Amygdala (tissue), 56 donors: ENCODE results near the gene KDM4C.
"Not testable (repeated sequence)": the region's sequence is repeated elsewhere in the genome, so short reads cannot be mapped to it uniquely, and the experiment has no call there.

Experiments
- DNase-seq, 56 donors: peaks; one replicate each; lab custom pipeline; 2025; lab: John Stamatoyannopoulos, UW

Gene KDM4C

GRCh38 chr9:7180247-7180646, 422.5 kb downstream of the KDM4C start:
- no peak for DNase-seq

DNA sequence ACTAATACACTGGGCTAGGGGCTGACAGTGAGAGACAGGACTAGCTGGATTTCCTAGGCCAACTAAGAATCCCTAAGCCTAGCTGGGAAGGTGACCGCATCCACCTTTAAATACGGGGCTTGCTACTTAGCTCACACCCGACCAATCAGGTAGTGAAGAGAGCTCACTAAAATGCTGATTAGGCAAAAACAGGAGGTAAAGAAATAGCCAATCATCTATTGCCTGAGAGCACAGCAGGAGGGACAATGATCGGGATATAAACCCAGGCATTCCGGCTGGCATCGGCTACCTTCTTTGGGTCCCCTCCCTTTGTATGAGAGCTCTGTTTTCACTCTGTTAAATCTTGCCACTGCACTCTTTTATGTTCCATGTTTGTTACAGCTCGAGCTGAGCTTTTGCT, 425.4 kb downstream of the KDM4C start:
- not testable (repeated sequence) for DNase-seq

DNA sequence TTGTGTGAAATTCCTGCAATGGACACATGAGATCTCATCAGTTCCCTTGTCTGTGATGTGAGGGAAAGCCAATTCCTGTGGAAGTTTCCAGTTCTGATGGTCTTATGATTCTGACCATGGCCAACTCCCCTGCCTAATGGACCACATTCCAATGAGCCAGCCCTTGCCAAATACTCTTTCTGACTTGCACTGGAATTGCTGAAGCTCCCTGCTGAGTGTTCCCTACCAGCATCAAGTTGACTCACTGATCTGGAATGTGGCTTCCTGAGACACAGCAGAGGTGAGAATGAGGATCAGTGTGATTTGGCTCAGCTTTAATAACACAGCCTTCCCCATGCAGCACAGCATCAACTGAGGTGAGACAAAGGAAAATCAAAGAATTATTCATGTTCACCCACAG, 427.8 kb downstream of the KDM4C start:
- DNase-seq: no peak

GRCh38 chr9:7186175-7186574, 428.4 kb downstream of the KDM4C start:
- no peak for DNase-seq

- no peak for DNase-seq
Observed at GRCh38 chr9:7192266-7192665, 434.5 kb downstream of the KDM4C start.

- no peak for DNase-seq
Observed at GRCh38 chr9:7195526-7195925, 437.8 kb downstream of the KDM4C start.

DNA sequence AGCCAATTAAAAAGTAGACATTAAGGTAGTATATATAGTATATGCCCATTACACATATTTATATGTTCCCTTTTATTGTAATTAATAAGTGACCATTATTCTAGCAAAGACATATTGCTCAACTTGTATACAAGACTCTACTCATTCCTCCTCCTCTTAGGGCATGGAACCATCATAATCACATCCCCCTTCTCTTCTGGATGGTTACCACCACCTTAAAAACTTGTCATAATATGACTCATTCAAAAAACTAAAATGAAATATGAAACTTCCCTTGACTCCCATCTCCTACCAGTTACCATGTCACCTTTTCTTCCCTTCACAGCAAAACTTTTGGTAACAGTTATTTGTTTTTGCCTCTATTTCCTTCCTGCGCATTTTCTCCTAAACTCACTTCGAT, 438.7 kb downstream of the KDM4C start:
- no peak for DNase-seq

DNA sequence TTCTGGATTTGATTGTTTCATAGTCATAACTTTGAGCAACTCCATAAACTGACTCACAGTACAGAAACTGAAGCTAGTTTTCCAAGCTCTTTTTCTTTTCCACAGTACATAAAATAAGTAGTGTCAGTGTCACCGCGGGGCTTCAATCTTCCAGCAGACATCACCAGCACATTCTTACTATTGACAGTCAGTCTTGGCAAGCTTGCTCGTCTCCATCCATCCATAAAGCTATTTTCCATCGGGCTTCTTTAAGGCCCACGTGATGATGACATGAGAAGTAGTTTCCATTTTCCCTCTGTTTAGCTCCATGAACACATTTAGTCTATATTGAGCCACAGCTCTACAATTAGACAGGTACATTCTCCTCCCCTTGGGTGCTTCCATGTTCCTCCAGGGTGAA, 443.4 kb downstream of the KDM4C start:
- no peak for DNase-seq

DNA sequence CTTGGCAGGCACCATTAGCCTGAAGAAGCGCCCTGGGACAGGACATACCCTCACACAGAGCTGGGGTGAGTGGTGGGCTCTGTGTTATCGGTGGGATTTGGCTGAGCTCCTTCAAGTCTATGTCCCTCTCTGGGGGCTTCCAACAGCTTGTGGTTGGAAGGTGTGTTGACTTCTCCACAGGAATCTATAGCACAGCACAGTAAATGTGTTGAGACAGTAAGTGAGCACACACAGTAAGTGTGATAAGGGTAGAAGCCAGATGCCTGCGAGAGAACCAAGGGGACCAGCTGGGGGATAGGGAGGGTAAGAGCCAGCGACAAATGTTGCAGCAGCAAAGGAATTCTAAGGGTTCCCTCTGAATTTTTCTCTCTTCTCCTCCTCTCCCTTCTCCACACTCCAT, 448.0 kb downstream of the KDM4C start:
- no peak for DNase-seq

DNA sequence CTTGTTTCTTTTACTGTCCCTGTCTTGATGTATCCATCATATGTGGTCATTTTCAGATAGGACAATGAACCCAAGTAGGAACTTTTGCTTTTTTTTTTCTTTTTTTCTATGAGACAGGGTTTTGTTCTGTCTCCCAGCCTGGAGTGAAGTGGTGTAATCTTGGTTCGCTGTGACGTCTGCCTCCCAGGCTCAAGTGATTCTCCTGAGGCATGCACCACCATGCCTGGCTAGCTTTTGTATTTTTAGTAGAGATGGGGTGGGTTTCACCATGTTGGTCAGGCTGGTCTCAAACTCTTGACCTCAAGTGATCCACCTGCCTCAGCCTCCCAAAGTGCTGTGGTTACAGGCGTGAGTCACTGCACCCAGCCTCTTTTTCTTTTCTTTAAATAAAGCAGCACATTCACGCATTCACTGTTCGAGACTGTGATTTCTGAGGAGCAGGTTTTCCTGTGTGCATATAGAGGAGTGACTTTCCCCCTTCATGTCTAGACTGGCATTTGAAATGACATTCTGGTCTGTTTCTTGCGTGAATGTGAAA, 448.5 kb downstream of the KDM4C start:
- DNase-seq: no peak

- DNase-seq: peak in 7 of 56 donors; percentile 2 to 19 (median 5)
Observed at GRCh38 chr9:7209016-7209715, 451.4 kb downstream of the KDM4C start.

DNA sequence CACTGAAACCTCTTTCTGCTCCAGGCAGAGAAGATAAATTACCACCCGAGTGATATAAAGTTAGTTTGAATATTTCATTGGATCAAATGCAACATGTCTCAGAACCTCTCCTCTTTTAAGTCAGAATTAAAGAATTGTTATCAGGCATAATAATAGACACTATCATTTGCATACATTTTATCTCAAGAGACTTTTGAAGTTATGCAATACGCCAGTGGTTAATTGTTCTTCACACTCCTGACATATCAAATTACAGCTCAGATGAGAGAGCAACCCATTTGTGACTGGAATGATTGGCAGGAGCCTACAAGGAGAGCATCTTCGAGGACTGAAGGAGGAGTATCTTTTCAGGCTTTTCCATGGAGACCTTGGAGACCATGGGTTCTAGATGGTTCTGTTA, 452.2 kb downstream of the KDM4C start:
- DNase-seq: no peak

DNA sequence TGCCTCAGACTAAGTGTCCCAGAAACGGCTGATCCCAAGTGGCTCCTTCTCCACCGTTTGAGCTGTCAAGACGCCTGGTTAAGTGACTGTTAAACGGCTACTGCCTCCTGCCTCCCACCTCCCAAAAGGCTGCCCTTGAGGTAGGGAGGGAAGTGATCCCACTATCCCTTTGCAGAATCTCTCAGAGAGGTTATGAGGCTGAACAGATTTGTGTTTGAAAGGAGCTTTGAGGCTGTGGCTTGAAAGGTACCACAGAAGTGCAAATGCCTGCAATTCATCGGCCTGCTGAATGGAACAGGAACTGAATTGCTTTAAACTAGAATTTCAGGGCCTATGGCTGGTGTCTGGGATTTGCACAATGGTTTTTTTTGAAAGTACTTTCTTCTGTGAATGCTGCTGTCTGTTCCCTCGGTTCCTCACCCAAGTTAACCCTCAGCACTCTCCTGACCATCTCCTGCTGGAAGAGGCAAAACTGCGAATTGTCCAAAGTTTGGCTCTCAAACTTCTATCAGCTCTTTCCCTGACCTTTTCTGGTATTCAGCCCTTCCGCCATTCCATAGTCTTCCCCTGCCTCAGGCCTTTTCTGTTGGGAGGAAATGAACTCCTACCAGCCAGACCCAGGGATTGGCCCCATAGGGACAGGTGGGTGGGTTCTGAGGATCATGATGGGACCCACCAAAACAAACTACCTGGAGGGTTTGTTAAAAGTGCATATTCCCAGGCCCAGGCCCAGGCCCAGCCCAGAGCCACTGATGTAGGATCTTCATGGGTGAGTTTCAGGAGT, 453.3 kb downstream of the KDM4C start:
- peak in 1 of 56 donors; percentile 5 for DNase-seq

DNA sequence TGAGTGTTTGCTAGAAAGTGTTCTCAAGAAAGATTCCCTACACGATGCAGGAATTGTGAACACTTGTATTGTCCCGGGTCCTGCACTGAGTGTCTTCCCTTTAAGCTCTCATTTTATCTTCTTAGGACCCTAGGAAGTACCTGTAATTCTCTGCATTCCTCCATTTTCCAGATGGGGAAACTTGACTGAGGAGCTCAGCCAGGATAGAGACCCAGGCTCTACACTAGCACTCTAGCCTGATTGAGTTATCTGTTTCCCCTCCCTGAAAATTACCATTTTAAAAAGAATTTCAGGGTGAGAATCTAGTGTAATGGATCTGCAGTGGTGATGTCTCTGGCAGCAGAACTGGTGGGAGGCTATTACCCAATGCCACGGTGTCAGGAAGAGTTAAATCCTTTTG, 453.9 kb downstream of the KDM4C start:
- no peak for DNase-seq

DNA sequence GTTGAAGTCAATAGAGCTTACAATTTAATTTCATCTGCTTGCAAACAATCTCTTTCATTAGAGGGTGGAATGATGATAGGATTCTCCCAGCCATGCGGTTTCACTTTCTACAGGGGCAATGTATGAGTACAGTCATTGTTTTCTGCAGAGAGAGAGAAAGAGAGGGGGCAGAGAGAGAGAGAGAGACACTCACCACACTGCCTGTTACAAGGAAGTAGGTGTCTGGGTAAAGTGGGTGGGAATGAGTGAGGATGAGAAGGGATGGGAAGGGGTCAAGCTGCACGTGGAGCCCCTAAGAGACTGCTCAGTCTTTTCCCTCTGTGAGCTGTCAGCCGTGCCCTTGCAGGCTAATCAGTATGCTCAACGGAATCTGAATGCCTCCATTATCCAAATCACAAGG, 454.3 kb downstream of the KDM4C start:
- peak in 32 of 56 donors; percentile 2 to 60 (median 20) for DNase-seq

GRCh38 chr9:7216004-7216841, 458.4 kb downstream of the KDM4C start:
- DNase-seq: no peak

- no peak for DNase-seq
Observed at GRCh38 chr9:7223981-7224380, 466.2 kb downstream of the KDM4C start.
